ENCODE data around the gene ALG1L2.
"Not testable (repeated sequence)": the region's sequence is repeated elsewhere in the genome, so short reads cannot be mapped to it uniquely, and the experiment has no call there.

The ALG1L2 gene

DNA sequence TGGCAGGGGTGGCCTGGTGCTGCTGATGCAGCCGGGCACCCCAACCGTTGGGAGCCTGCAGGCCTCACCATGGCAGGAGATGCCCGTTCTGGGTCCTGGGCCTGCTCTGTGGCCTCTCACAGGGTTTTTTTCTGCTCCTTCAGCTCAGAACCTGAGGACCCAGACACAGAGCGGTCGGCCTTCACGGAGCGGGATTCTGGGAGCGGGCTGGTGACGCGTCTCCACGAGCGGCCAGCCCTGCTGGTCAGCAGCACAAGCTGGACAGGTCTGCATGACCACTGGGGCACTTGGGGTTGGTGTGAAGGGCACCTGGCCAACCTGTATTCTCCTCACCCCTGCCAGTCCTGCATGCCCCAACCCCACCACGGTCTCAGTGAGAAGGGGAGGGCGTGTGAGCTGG lies 10.3 kb downstream of the ALG1L2 start:
- H3K4me3 ChIP-seq (ENCODE audit: control insufficient read depth, low read depth, low read length) = no peak overlapping the region
- TF ChIP-seq, protein P1, sequence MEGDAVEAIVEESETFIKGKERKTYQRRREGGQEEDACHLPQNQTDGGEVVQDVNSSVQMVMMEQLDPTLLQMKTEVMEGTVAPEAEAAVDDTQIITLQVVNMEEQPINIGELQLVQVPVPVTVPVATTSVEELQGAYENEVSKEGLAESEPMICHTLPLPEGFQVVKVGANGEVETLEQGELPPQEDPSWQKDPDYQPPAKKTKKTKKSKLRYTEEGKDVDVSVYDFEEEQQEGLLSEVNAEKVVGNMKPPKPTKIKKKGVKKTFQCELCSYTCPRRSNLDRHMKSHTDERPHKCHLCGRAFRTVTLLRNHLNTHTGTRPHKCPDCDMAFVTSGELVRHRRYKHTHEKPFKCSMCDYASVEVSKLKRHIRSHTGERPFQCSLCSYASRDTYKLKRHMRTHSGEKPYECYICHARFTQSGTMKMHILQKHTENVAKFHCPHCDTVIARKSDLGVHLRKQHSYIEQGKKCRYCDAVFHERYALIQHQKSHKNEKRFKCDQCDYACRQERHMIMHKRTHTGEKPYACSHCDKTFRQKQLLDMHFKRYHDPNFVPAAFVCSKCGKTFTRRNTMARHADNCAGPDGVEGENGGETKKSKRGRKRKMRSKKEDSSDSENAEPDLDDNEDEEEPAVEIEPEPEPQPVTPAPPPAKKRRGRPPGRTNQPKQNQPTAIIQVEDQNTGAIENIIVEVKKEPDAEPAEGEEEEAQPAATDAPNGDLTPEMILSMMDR (conservative IDR thresholded peaks at IDR 0.05; ENCODE audit: control insufficient read depth, insufficient read depth, low read depth, low read length) = no peak

DNA sequence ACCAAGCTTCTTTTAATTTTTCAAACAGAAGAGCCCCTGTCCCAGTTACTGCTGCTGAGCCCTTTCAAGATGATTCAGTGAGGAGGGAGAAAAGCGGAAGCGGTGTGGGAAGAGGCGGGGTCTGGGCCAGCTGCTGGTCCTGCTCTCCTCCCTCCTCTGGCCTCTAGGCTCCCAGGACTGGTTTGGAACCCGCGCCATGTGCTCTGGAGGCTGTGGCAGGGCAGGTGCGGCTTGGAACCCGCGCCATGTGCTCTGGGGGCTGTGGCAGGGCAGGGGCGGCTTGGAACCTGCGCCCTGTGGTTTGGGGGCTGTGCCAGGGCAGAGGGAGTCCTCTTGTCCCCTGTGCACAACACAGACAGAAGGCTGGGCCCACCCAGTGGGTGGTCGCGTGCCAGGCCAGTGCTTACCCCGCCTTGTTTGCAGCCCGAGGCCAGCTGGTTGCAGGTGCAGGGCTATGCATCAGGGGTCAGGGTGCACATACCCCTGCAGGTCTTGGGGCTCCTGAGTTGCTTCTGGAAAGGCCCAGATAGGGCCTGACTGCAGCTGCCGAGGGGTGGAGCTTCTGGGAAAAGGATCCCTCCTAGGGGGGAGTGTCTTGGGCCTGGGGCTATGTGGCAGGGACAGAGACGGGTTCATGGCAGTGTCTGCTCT lies 12.2 kb downstream of the ALG1L2 start:
- TF ChIP-seq, protein P1 (conservative IDR thresholded peaks at IDR 0.05; ENCODE audit: control insufficient read depth, insufficient read depth, low read depth, low read length) = no peak
- H3K4me3 ChIP-seq (ENCODE audit: control insufficient read depth, low read depth, low read length) = no peak overlapping the region
- no peak for DNase-seq (ENCODE audit: low read depth)

More for the DNA sequence above, 10.3 kb downstream of the ALG1L2 start:
- no peak for DNase-seq (ENCODE audit: low read depth)

DNA sequence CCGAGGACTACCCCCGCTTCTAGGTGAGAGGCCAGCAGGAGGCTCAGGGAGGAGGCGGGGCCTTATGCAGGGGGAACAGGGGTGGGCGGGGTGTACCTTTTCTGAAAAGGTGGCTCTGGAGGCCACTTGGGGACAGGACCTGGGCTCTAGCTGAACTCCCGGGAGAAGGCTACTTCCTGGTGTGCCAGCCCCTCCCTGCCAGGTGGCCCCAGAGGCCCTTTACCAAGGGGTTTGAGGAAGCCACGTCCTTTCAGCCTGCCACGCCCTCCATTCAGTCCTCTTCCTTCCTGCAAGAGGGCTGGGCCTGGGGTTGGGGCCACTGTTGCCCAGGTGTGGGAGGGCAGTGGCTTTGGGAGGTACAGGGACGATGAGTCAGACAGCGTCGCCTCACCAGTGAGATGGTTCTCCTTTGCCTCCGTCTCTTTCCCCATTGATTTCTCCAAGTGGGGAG lies 12.9 kb downstream of the ALG1L2 start:
- not testable (repeated sequence) for DNase-seq (ENCODE audit: low read depth); H3K4me3 ChIP-seq (ENCODE audit: control insufficient read depth, low read depth, low read length)

DNA sequence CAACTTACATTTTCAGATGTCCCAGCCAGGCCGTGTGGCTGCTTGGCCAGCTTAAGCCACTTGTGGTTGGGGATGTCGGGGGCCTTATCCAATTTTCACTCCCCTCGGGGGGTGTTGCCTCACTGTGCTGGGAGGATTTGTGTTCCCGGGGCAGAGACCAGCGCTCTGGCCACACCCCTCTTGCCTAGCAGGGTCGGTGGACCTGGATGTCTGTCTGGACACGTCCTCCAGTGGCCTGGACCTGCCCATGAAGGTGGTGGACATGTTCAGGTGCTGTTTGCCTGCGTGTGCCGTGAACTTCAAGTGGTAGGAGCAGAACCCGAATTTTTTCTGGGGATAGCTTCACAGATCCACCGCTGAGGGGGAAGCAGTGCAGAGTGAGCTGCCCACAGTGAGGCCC lies 14.2 kb downstream of the ALG1L2 start:
- not testable (repeated sequence) for DNase-seq (ENCODE audit: low read depth); H3K4me3 ChIP-seq (ENCODE audit: control insufficient read depth, low read depth, low read length)

DNA sequence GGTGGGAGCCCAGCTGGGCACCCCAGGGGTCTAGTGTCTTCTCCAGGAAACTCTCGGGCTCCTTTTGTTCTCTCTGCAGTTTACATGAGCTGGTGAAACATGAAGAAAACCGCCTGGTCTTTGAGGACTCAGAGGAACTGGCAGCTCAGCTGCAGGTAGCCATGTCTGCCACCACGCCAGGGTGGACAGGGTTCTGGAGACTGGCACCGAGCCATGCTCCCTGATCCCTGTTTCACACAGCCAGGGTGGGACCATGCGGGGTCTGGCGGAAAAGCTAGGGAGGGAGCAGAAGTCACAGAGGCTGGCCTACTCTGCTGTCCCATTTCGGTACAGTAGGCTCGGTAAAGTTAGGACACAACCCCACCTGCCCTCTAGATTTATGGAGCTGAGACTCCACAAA lies 15.5 kb downstream of the ALG1L2 start:
- DNase-seq (ENCODE audit: low read depth); H3K4me3 ChIP-seq (ENCODE audit: control insufficient read depth, low read depth, low read length): not testable (repeated sequence)

DNA sequence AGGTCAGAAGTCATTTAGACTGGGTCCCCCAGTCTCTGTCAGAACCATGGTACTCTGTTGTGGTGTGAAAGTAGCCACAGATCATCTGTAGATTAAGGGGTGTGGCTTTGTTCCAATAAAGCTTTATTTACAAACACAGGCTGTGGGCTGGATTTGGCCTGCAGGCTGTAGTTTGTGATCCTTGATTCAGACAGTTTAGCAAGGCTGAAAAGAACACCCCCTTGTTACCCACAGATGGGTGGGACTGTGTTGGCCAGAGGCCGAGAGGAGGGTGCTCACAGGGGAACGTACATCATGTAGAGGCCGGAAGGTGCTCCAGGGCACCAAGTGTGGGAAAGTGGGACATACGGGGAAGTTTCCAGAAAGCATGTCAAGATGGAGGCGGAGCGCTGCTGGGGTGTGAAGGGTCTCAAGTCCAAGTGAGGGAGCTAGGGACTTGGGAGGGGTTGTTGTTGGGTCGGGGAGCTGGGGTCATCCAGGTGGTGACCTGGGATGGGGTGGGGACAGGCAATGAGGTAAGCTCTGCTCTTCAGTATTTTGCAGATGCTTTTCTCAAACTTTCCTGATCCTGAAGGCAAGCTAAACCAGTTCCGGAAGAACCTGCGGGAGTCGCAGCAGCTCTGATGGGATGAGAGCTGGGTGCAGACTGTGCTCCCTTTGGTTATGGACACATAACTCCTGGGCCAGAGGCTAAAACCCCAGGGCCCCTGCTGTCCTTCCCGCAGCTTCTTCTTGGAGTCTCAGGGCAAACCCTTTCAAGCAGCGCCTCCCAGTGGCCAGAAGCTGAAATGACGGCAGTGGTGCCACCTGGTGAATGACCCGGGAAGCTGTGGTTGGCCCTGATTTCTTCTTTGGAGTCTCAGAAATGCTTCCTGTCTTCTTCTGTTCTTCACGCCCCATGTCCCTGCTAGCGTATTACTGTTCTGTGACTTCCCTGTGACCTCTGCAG lies 16.3 kb downstream of the ALG1L2 start:
- TF ChIP-seq, protein P1 (conservative IDR thresholded peaks at IDR 0.05; ENCODE audit: control insufficient read depth, insufficient read depth, low read depth, low read length) = peak; percentile 35
- H3K4me3 ChIP-seq (ENCODE audit: control insufficient read depth, low read depth, low read length); DNase-seq (ENCODE audit: low read depth): not testable (repeated sequence)

DNA sequence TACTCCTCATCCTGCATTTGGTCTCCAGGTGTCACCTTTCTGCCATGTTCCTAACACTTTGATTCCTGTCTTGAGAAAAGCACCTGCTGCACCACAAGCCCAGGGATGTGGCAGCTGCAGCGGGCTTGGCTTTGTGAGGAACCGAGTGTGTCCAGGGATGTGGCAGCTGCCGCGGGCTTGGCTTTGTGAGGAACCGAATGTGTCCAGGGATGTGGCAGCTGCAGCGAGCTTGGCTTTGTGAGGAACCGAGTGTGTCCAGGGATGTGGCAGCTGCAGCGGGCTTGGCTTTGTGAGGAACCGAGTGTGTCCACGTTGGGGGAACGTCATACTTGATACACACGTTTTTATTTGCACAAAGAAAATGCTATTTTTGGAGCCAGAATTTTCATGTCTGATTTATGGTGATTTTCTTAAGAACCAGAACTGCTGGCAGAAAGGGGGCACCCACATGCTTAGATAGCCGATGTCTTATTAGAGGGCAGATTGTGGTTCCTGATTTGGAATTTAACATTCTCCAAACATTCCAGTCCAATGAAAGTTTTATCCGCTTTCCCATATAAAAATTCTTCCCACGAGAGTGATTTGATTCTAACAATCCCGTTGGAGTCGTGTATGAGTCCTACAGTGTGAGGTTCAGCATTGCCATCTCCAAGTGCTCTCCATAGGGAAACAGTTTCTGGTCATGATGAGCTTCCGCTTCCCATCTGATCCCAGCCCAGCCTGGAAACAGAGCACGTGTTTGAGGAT lies 17.2 kb downstream of the ALG1L2 start:
- H3K4me3 ChIP-seq (ENCODE audit: control insufficient read depth, low read depth, low read length); DNase-seq (ENCODE audit: low read depth): not testable (repeated sequence)

DNA sequence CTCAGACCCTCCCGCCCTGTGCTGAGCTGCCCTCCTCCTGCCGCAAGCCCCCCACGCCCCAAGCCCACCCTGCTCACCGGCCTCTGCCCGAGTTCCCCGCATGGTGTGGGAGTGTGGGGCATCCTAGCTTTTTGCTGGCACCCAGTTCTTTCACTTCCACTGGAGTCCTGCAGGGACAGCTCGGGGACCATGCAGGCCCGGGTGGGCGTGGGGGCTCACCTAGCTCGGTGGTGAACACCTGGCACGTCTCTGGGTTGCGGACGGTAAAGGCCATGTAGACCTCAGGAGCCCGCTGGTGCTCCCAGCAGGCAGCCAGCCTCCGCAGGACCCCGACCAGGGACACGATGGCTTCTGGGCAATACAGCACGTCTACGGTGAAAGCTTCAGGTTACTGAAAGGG lies 20.9 kb downstream of the ALG1L2 start:
- H3K4me3 ChIP-seq (ENCODE audit: control insufficient read depth, low read depth, low read length); DNase-seq (ENCODE audit: low read depth): not testable (repeated sequence)

DNA sequence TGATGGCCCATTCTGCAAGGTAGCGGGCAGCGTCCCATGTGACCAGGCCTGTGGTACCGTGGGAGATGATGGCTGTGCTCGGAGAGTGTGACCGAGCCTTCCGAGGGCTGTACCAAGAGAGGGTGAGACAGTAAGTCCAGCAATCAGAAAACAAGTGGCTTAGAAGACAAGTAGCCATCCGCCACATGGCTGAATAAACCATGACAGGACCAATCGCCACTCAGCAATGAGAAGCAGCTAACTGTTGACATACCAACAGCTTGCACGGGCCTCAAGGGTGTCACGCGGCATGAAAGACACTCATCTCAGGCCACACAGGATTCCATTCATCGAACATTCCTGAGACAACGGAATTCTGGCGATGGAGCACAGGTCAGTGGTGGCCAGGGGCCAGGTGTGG lies 22.6 kb downstream of the ALG1L2 start:
- not testable (repeated sequence) for DNase-seq (ENCODE audit: low read depth); H3K4me3 ChIP-seq (ENCODE audit: control insufficient read depth, low read depth, low read length)

DNA sequence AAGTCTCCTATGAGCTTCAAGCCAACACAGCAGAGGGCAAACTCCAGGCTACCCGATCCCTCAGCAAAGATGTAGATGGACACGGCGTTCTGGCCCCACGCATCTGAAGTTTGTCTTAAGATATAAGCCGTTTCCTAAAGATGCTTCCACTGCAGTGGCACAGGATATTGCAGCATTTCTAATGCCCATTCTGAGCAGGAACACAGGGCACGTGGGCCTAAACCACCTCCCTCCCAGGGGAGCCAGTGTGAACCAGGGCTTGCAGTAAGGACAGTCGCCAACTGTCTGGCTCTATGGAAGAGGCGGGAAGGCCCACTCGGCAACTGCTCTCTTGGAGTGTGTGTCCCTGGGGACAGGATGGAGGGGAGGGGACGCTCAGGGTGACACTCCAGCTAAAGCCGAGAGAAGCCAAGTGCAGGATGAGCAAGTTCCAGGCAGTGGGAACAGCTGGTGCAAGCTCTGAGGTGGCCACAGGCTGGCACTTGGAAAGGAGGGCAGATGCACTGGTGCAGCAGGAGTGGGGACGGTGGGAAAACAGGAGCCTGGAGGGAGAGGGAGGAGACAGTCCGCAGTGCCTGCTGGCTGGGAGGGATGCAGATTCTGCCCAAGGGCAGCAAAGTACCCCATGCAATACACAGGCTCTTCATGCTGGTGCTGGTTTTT lies 25.8 kb downstream of the ALG1L2 start:
- DNase-seq (ENCODE audit: low read depth); H3K4me3 ChIP-seq (ENCODE audit: control insufficient read depth, low read depth, low read length): not testable (repeated sequence)

DNA sequence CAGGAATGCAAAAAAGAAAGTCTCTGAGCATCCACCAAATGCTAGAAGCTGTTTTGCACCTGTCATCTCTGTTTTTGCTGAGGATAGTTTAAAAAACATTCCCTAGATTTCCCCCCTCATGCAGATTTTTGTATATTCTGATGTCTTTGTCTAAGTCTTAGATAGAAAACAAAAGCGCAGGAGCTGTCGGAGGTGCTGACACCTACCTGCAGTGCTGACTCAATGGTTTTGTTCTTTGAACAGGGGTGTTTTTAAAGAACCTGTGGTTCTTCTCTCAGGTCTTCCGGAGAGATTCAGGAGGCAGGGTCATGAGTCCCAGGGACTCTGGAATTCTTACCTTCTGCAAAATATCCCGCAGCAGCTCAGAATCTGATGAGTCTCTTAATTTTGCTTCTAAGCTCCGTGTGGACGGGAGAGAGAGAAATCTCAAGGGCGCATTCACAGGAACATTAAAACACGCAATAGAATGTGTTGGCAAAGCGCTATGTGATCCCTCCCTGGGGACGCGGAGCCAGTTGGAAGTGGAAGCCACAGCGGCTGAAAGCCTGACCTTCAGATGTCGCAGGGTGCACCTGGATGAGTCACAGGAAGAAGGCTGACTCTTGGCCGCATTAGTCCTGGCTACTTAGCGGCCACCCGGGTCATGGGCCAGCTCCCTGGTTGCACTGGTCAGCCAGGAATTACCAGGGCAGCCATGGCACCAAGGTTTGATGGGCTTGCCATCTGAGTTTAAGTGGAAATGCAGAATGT lies 27.4 kb downstream of the ALG1L2 start:
- not testable (repeated sequence) for H3K4me3 ChIP-seq (ENCODE audit: control insufficient read depth, low read depth, low read length); DNase-seq (ENCODE audit: low read depth)

DNA sequence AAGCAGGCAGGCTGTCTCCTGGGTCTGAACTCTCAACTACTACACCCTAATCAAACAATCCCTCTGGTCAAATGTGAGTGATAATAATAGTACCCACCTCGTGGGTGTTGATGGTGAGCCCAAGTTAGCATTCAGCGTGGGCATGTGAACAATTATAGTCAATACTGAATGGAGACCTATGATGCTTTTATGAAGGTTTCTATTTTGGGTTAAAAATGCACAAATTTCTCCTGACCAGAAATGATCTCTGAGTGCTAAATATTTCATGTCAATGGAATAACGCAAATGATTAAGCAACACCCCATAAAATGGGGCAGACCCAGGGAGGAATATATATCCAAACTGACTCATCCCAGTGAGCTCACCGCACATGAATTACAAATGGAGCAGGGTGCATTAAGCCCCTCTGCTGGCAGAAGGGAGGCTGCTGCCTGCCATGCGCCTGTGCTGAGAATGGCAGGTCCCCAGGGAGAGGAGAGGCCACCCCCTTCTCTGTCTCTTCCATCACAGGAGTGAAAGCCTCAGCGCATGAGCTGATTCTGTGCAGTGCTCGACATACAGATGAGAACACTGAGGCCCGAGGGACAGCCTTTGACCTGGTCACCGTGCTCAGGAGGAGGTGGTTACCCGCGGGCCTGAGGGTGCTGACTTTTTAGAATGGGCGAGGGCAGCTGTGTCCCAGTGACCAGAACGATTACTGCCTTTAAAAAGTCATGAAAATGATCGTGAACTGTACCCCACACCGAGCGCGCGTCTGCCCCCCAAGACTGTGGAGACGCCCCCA lies 28.9 kb downstream of the ALG1L2 start:
- H3K4me3 ChIP-seq (ENCODE audit: control insufficient read depth, low read depth, low read length) = peak overlapping the region; percentile 70
- peak; percentile 81 for DNase-seq (ENCODE audit: low read depth)

Measured in fibroblast of mammary gland (primary cell).